CD4-positive, alpha-beta T cell treated with Interleukin-2 at 100 ng/mL for 4 hours (primary cell): ENCODE data around the gene LARP1.
A peak's percentile ranks its signal among the peaks of the same experiment; 100 is the strongest.

ENCODE experiments used
- DNase-seq: peaks from one replicate; pipeline ENCODE4 v3.0.0-alpha.2; 2020; ENCODE audit warnings: low spot score

The LARP1 gene

GRCh38 chr5:154858297-154858971 lies 103.3 kb downstream of the LARP1 start, which contains the start of gene CNOT8:
TSS of gene CNOT8 (plus strand) at chr5:154858627. CDS start at chr5:154863279, 4,652 bp downstream.
- DNase-seq = peak; percentile 97

GRCh38 chr5:154858972-154859871 lies 104.0 kb downstream of the LARP1 start:
- peak; percentile 15 for DNase-seq

DNA sequence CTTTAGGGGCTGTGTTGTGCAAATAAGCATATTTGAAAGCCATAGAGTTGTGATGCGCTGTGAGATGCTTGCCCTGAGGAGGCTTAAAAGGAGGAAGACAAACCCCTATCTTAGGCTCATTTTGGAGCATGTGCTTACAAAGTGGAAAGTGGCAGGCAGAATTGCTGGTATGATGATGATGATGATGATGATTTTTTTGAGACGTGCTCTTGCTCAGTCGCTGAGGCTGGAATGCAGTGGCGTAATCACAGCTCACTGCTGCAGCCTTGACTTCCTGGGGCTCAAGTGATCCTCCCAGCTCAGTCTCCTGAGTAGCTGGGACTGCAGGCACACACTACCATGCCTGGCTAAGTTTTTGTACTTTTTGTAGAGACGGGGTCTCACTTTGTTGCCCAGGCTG lies 104.9 kb downstream of the LARP1 start:
- DNase-seq = peak; percentile 14

DNA sequence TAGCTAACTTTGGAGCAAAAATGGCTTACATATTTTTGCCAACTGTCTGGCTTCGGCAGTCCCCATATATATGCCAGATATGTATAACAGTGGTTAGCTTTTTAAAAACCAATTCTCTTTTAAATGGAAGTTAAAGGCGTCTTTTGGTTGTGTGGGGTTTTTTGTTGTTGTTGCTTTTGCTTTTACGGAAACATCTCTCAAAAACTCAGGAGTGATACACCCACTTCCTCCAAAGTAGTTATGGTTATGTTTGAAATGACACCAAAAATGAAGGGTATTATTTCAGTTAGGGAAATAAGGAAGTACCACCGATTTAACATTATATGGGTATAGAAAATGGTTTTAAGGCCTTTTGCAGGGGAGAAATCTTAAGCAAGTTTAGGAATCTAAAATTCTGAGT lies 105.6 kb downstream of the LARP1 start:
- DNase-seq = no peak

DNA sequence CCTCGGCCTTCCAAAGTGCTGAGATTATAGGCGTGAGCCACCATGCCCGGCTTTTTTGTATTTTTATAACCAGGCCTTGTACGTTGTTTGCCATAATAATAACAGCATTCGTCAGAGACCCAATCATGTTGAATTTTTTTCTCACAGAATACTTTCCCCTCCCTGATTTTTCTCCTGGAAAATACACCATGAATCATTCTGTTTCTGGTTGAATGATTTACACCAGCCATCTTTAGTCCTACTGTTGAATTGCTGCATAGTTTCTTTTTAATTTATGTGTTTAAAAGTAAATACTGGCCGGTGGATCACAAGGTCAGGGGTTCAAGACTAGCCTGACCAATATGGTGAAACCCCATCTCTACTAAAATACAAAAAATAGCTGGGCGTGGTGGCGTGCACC lies 106.8 kb downstream of the LARP1 start:
- DNase-seq = no peak

DNA sequence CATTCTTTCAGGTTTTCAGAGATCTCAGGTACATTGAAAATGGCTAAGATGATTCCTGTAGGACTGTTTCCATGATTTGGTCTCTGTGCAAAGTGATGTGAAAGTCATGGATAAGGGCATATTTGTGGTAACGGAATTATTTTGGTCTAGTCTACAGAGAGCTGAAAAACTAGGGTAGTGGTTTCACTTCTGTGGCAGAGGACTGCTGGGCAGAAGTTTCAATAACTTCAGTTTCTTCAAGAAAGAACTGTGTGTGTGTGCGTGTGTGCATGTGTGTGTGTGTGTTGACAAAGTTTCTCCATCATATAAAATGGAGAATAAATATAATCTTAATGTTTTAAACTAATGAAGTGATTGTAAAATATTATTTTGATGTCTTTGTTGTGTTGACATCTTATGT lies 107.6 kb downstream of the LARP1 start:
- no peak for DNase-seq

- no peak for DNase-seq
Measured at GRCh38 chr5:154863291-154864080, 108.3 kb downstream of the LARP1 start.

- no peak for DNase-seq
Measured at GRCh38 chr5:154865466-154866184, 110.4 kb downstream of the LARP1 start.

DNA sequence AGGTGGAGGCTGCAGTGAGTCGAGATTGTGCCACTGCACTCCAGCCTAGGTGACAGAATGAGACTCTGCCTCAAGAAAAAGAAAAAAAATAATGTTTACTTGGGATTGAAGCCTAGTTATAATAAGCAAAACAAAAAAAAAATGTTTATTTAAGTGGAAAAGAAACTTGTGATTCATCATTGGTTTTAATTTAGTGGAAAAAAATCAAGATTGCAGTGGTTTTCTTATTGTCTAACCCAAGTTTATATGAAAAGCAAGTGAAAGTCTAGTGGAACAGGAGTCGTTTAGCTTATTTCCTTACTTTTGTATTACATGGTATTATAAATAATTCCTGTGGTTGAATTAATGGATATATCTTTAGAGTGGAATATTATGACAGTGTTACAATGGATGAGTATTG lies 111.7 kb downstream of the LARP1 start:
- no peak for DNase-seq
